ENCODE results near the gene PNPLA2. TPM values are rescaled to one million over a fixed set of nuclear protein-coding genes. Genes with fewer than 3 reads are reported as not detected.

Gene PNPLA2
- total and polyA plus RNA-seq, 2 of the 8 experiments (the other 6 are each of a cell fraction or from before 2014, with no cell fraction given) = 30.9 to 62.1 TPM

GRCh38 chr11:834371-835316 lies 15.9 kb downstream of the PNPLA2 start (continued):
- TF ChIP-seq SP1 (IDR thresholded peaks at IDR 0.05; ENCODE audit: low read depth, low read length) (no peak), RFX5 (IDR thresholded peaks at IDR 0.05; ENCODE audit: borderline replicate concordance, low read depth, low read length) (no peak), SIN3A (conservative IDR thresholded peaks at IDR 0.05 in 1 of 2, IDR thresholded peaks at IDR 0.05 in 1 of 2; ENCODE audit: low read depth in 1 of 2, low read length in 2 of 2) (no peak)
- TF ChIP-seq, protein P1, sequence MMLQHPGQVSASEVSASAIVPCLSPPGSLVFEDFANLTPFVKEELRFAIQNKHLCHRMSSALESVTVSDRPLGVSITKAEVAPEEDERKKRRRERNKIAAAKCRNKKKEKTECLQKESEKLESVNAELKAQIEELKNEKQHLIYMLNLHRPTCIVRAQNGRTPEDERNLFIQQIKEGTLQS (IDR thresholded peaks at IDR 0.05; ENCODE audit: insufficient read depth, low read depth, low read length) = no peak

Data from H1 (cell line).